HG03571 (cell line): ENCODE measurements around the gene C1RL.
"Not testable (repeated sequence)": the region's sequence is repeated elsewhere in the genome, so short reads cannot be mapped to it uniquely, and the experiment has no call there.

Experiments used
- ATAC-seq: cut with Tn5 transposase; IDR thresholded peaks from one replicate; pipeline ENCODE4 v1.9.1; 2021; ENCODE audit not compliant: unreplicated experiment

The C1RL gene

GRCh38 chr12:7066596-7066995 lies 42.4 kb downstream of the C1RL start:
- no peak for ATAC-seq

DNA sequence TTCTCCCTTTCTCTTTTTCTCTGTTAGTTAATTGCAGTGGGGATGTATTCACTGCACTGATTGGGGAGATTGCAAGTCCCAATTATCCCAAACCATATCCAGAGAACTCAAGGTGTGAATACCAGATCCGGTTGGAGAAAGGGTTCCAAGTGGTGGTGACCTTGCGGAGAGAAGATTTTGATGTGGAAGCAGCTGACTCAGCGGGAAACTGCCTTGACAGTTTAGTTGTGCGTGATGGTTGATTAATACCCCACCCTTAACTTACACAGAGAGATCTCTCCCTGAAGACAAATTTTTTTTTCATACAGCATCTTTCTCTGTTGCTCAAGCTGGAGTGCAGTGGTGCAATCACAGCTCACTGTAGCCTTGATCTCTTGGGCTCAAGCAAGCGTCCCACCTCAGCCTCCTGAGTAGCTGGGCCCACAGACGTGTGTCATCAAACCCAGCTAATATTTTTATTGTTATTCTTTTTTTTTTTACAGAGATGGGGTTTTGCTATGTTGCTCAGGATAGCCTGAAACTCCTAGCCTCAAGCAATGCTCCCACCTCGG lies 43.9 kb downstream of the C1RL start:
- ATAC-seq: no peak

DNA sequence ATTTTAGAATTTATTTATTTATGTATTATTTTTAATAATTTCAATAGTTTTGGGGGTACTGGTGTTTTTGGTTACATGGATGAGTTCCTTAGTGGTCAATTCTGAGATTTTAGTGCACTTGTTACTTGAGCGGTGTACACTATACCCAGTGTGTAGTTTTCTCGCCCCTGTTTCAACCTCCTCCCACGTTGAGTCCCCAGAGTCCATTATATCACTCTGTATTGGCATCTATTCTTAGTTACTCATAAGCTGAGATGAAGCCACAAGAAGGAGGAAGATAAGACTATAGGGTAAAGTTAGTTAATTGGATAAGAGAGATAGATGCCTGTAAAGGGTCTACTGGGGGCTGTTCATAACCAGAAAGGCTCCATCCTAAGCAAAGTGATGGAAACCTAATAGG lies 44.5 kb downstream of the C1RL start:
- ATAC-seq: no peak

DNA sequence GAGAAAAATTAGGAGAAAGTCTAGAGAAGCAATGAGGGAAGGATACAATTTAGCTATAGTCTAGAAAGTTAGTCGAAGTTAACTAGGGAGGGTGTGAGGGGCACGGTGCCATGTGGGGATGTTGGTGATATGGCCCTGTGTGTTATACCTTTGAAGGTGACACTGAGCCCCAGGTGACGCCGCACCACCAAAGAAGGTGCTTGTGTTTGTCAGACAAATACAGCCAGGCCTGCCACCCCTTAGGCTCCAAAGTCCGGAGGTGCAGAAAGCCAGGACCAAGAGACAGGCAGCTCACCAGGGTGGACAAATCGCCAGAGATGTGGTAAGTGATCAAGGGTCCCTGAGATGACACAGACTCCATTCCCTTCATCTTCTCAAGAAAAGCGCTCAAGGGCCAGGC lies 47.4 kb downstream of the C1RL start:
- no peak for ATAC-seq

DNA sequence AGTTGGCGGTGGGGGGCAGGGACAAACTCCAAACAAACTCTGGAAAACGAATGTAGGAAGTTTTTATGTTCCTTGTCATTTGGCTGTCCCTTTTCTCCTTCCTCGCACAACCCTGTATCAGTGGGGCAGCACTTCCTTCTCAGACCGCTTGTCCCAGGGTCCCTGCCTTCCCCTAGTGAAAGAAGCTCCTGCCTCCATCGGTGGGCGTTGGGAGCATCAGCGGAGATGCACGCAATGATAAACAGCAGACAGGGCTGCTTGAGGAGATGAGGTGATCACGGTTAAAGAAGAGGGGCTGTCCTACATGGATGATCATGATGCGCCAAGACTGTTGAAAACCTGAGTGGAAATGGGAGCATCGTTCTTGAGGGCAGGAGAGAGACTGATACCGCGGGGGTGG lies 47.9 kb downstream of the C1RL start:
- ATAC-seq: no peak

- ATAC-seq: no peak
These were observed 48.6 kb downstream of the C1RL start, which contains the start of gene C1S for GRCh38 chr12:7060353-7060954. Gene C1S, plus strand, starts transcription at chr12:7060718. Its CDS starts 1,195 bp downstream, at chr12:7061913.

GRCh38 chr12:7059780-7060179 lies 49.2 kb downstream of the C1RL start:
- ATAC-seq: no peak

DNA sequence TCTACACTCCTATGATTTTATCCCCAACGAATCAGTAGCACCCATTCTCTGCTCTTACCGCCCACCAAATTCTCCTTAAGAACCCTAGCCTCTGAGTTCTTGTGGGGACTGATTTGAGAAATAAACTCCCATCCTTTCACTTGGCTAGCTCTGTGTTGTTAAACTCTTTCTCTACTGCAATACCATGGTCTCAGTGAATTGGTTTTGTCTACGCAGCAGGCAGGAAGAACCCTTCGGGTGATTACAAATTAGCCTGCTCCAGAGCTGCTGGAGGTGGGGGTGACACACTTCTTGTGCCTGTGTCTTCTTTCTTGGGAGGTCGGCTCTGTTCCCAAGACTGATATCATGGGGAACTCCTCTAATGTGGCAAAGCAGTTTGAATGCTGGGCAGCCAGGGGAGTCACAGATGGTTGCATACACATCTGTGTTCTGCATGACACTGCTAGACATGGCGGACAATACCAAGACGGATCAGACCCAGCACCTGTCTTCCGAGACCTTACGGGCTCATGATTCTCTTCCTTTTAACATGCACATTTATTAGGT lies 50.1 kb downstream of the C1RL start:
- no peak for ATAC-seq

DNA sequence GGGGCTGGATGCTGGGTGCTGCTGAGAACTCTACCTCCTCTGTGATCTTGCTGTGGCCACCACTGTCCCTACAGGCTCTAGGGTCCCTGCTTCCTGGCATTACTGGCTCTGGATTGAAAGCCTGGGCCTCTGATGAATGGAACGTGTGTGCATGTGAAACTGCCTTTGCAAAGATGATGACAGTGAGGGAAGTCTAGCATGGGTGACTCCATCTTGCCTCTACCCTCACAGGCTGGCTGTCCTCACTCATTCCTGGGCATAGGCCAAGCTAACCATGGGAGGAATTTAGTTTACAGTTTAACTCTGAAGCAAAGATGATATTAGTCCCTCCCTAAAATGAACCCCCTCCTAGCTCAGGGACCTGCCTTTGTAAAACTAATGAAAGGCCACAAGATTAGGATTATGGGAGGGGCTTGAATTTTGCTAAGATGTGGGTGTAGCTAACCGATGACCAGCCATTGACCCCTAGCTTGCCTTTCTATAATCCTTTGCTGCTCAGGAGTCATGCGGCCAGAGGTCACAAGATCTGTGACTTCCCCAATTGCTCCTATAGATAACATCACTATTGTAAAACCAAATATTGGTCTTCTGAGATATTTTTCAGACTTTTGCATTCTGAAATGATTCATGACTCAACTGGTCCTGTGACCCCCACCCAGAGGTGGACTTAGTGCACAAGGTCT lies 50.7 kb downstream of the C1RL start:
- ATAC-seq: no peak

GRCh38 chr12:7055736-7056135 lies 53.3 kb downstream of the C1RL start:
- not testable (repeated sequence) for ATAC-seq

DNA sequence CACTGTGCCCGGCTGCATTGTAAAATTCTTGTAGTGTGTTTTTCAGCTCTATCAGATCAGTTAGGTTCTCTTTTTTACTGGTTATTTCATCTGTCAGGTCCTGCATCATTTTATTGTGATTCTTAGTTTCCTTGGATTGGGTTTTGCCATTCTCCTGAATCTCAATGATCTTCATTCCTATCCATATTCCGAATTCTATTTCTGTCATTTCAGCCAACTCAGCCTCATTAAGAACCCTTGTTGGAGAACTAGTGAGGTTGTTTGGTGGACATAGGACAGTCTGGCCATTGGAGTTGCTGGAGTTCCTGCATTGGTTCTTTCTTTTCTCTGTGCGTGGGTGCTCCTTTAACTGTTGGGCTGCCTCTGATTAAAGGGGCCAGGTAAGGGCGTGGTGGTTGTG lies 54.1 kb downstream of the C1RL start:
- ATAC-seq: no peak

DNA sequence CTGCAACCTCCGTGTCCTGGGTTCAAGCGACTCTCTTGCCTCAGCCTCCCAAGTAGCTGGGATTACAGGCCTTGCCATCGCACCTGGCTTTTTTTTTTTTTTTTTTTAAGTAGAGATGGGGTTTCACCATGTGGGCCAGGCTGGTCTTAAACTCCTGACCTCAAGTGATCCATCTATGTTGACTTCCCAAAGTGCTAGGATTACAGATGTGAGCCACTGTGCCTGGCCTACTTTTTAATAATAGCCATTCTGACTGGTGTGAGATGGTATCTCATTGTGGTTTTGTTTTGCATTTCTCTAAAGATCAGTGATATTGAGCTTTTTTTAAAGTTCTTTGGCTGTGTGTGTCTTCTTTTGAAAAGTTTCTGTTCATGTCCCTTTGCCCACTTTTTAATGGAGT lies 59.0 kb downstream of the C1RL start:
- not testable (repeated sequence) for ATAC-seq

- ATAC-seq: not testable (repeated sequence)
These were observed 59.5 kb downstream of the C1RL start for GRCh38 chr12:7049445-7049951.

DNA sequence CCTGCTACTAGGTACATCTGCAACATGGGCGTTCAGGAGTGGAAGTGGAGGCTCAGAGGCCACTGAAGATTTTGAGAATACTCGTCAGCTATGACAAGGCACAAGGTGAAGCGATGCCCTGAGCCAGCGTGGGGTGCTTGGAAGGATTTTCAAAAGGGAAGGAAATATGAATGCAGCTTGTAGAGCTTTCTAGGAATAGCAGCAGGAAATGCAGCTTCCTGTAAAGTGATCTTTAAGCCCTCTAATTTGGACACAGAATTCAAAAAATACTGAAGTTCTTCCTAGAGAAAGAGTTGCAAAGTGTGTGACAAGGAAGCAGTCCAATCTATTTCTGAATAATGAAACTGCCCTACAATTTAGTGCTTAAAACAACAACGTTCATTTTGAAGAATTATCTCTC lies 61.7 kb downstream of the C1RL start:
- ATAC-seq: no peak

GRCh38 chr12:7046383-7047105 lies 62.5 kb downstream of the C1RL start:
- no peak for ATAC-seq

GRCh38 chr12:7045913-7046312 lies 63.1 kb downstream of the C1RL start:
- ATAC-seq: no peak
